GM23338 (cell line): ENCODE results near the gene BRSK1. TPM values are rescaled to one million over a fixed set of nuclear protein-coding genes. Genes with fewer than 3 reads are reported as not detected.

Source experiments
- ATAC-seq: fragments of 200-7000 bp; cut with Tn5 transposase; 3 replicates; pipeline ENCODE4 v1.9.1; 2020
- DNase-seq: peaks from one replicate; pipeline ENCODE4 v3.0.0-alpha.2; 2015; ENCODE audit warnings: low spot score
- H2AFZ ChIP-seq: fragments of 200-600 bp; sonication (generic); 2 replicates; pipeline ENCODE4 v1.8.0; 2016; ENCODE audit warnings: antibody characterized with exemption, mild to moderate bottlenecking, moderate library complexity
- H3F3A ChIP-seq: fragments of 200-600 bp; sonication (generic); replicated peaks from 2 replicates; pipeline ENCODE4 v1.8.0; 2017; ENCODE audit warnings: antibody characterized with exemption, mixed run types, low read depth
- H3K27ac ChIP-seq: fragments of 200-600 bp; sonication (generic); 2 replicates; pipeline ENCODE4 v1.6.1; 2016; ENCODE audit warnings: low read depth
- H3K27me3 ChIP-seq: fragments of 200-600 bp; sonication (generic); 2 replicates; pipeline ENCODE4 v1.8.0; 2016; ENCODE audit warnings: mild to moderate bottlenecking, mixed run types, moderate library complexity; ENCODE audit not compliant: insufficient read depth
- H3K36me3 ChIP-seq: fragments of 200-600 bp; sonication (generic); 2 replicates; pipeline ENCODE4 v1.8.0; 2016; ENCODE audit warnings: mild to moderate bottlenecking; ENCODE audit not compliant: insufficient read depth
- H3K4me1 ChIP-seq: fragments of 200-600 bp; sonication (generic); 2 replicates; pipeline ENCODE4 v1.8.0; 2016; ENCODE audit warnings: mild to moderate bottlenecking, moderate library complexity; ENCODE audit not compliant: insufficient read depth
- H3K4me2 ChIP-seq: fragments of 200-600 bp; sonication (generic); 2 replicates; pipeline ENCODE4 v1.7.1; 2017; ENCODE audit warnings: mixed run types
- H3K4me3 ChIP-seq: fragments of 200-600 bp; sonication (generic); 2 replicates; pipeline ENCODE4 v1.6.1; 2016; ENCODE audit warnings: mixed run types
- H3K79me2 ChIP-seq: fragments of 200-600 bp; sonication (generic); replicated peaks from 2 replicates; pipeline ENCODE4 v1.8.0; 2017; ENCODE audit warnings: mild to moderate bottlenecking; ENCODE audit not compliant: insufficient read depth
- H3K9me2 ChIP-seq: fragments of 200-600 bp; sonication (generic); 2 replicates; pipeline ENCODE4 v1.8.0; 2017; ENCODE audit not compliant: insufficient read depth
- H4K20me1 ChIP-seq: fragments of 200-600 bp; sonication (generic); replicated peaks from 2 replicates; pipeline ENCODE4 v1.8.0; 2017; ENCODE audit warnings: mild to moderate bottlenecking; ENCODE audit not compliant: insufficient read depth
- H3K27ac Mint-ChIP-seq: 2 replicates; pipeline ENCODE4 v1.8.0; 2020; ENCODE audit warnings: inconsistent platforms, mild to moderate bottlenecking, moderate library complexity, mixed read lengths
- H3K27me3 Mint-ChIP-seq: 3 replicates; pipeline ENCODE4 v1.8.0; 2022; ENCODE audit warnings: low read depth, mild to moderate bottlenecking, moderate library complexity, mixed read lengths, inconsistent platforms; ENCODE audit not compliant: insufficient read depth, poor library complexity
- H3K36me3 Mint-ChIP-seq: 3 replicates; pipeline ENCODE4 v1.8.0; 2021; ENCODE audit warnings: low read depth, mild to moderate bottlenecking, inconsistent platforms, moderate library complexity, mixed read lengths
- H3K4me1 Mint-ChIP-seq: 3 replicates; pipeline ENCODE4 v1.8.0; 2020; ENCODE audit warnings: mild to moderate bottlenecking, inconsistent platforms, mixed read lengths
- H3K4me3 Mint-ChIP-seq: 3 replicates; pipeline ENCODE4 v1.8.0; 2021; ENCODE audit warnings: moderate library complexity, mild to moderate bottlenecking, inconsistent platforms, mixed read lengths
- H3K9me3 Mint-ChIP-seq: 3 replicates; pipeline ENCODE4 v1.8.0; 2020; ENCODE audit warnings: moderate library complexity, mild to moderate bottlenecking, inconsistent platforms, mixed read lengths
- CREB1 ChIP-seq: fragments of 250-450 bp; sonication (Bioruptor Pico); IDR thresholded peaks from 2 replicates; pipeline ENCODE4 v1.5.0; 2020; ENCODE audit warnings: low read depth, mild to moderate bottlenecking, moderate library complexity
- CTCF ChIP-seq, 2 experiments: fragments of 200-600 bp in 1 of 2; sonication (generic) in 1 of 2; conservative IDR thresholded peaks; 2 replicates each; pipeline versions ENCODE4 v1.5.1 to v1.6.1; 2016 to 2017; ENCODE audit warnings: antibody characterized with exemption in 2 of 2, low read depth in 2 of 2, mild to moderate bottlenecking in 2 of 2, moderate library complexity in 1 of 2
- ETS1 ChIP-seq: IDR thresholded peaks from 2 replicates; pipeline ENCODE4 v1.6.1; 2016; ENCODE audit warnings: antibody characterized with exemption
- EZH2 ChIP-seq: fragments of 200-600 bp; sonication (generic); IDR thresholded peaks from one replicate; pipeline ENCODE4 v1.8.0; 2017; ENCODE audit warnings: antibody characterized with exemption, mild to moderate bottlenecking, low read depth; ENCODE audit not compliant: unreplicated experiment
- EZH2phosphoT487 ChIP-seq: fragments of 200-600 bp; sonication (generic); IDR thresholded peaks from one replicate; pipeline ENCODE4 v1.8.1; 2018; ENCODE audit warnings: antibody characterized with exemption; ENCODE audit not compliant: unreplicated experiment
- JUNB ChIP-seq: IDR thresholded peaks from one replicate; pipeline ENCODE4 v1.6.1; 2016; ENCODE audit warnings: antibody characterized with exemption; ENCODE audit not compliant: unreplicated experiment
- NANOG ChIP-seq: IDR thresholded peaks from 2 replicates; pipeline ENCODE4 v1.6.1; 2016; ENCODE audit warnings: antibody characterized with exemption, borderline replicate concordance
- POLR2AphosphoS5 ChIP-seq: IDR thresholded peaks from 2 replicates; pipeline ENCODE4 v1.6.1; 2016; ENCODE audit warnings: antibody characterized with exemption, low read depth
- REST ChIP-seq: IDR thresholded peaks from one replicate; pipeline ENCODE4 v1.6.1; 2018; ENCODE audit warnings: antibody characterized with exemption; ENCODE audit not compliant: unreplicated experiment
- STAT1 ChIP-seq: IDR thresholded peaks from one replicate; pipeline ENCODE4 v1.6.1; 2016; ENCODE audit warnings: antibody characterized with exemption; ENCODE audit not compliant: unreplicated experiment
- ZNF114 ChIP-seq: fragments of 250-450 bp; sonication (Bioruptor Pico); IDR thresholded peaks from 2 replicates; pipeline ENCODE4 v1.5.0; 2020; ENCODE audit warnings: mild to moderate bottlenecking, moderate library complexity
- ZNF331 ChIP-seq: fragments of 250-450 bp; sonication (Bioruptor Pico); IDR thresholded peaks from 2 replicates; pipeline ENCODE4 v1.5.0; 2020; ENCODE audit warnings: low read depth, mild to moderate bottlenecking, moderate library complexity
- ZNF462 ChIP-seq: fragments of 250-450 bp; sonication (Bioruptor Pico); IDR thresholded peaks from 2 replicates; pipeline ENCODE4 v1.5.0; 2020; ENCODE audit warnings: mild to moderate bottlenecking, moderate library complexity
- polyA plus RNA-seq: library from polyadenylated mRNA; unstranded; fragments of >200 nt; fragmentation: Nextera tagmentation; extraction: Ambion mirVana; gene quantifications from 2 replicates; pipeline ENCODE4 v1.2.1, GENCODE V29; 2016
- total RNA-seq: library from RNA; depleted of rRNA; stranded (reverse); fragments of >200 nt; shearing (Covaris generic); gene quantifications from 2 replicates; pipeline ENCODE4 v1.2.3, GENCODE V29; 2014

The BRSK1 gene
- total and polyA plus RNA-seq, 2 experiments from 2014 or later, result 2.3 to 17.2 TPM

- TF ChIP-seq CTCF (conservative IDR thresholded peaks at IDR 0.05; ENCODE audit: low read depth in 2 of 2), result no peak
Observed at GRCh38 chr19:55306712-55307111, 22.9 kb downstream of the BRSK1 start (continued).

- DNase-seq (no peak), ATAC-seq (no peak)
- TF ChIP-seq EZH2phosphoT487 (no peak), ETS1 (no peak), NANOG (no peak), REST (no peak), STAT1 (no peak), POLR2AphosphoS5 (no peak), JUNB (no peak), ZNF462 (CRISPR knock-in tag) (no peak), ZNF331 (no peak), ZNF114 (CRISPR knock-in tag) (no peak), EZH2 (no peak), CREB1 (CRISPR knock-in tag) (no peak)
- no peaks in the 10 kb centered on the region for H3K9me2 ChIP-seq
- H2AFZ ChIP-seq, result no peak overlapping the region
- Mint-ChIP-seq H3K27ac (no peak overlapping the region), H3K9me3 (no peaks in the 10 kb centered on the region; the same call in 2 of the 3 replicates), H3K4me1 (peaks cover 11% of the 10 kb centered on the region), H3K27me3 (peaks cover 12% of the 10 kb centered on the region), H3K36me3 (peaks cover 53% of the 10 kb centered on the region), H3K4me3 (no peak overlapping the region; the same call in 2 of the 3 replicates)
- peaks cover 17% of the 10 kb centered on the region for H3F3A ChIP-seq
- H4K20me1 ChIP-seq, result no peaks in the 10 kb centered on the region; the same call in 1 of the 2 replicates
- H3K4me2 ChIP-seq, result no peak overlapping the region
- H3K79me2 ChIP-seq, result no peaks in the 10 kb centered on the region
- H3K4me1 ChIP-seq, result peaks cover 10% of the 10 kb centered on the region
- H3K27ac ChIP-seq, result no peak overlapping the region
- peaks cover 5% of the 10 kb centered on the region for H3K36me3 ChIP-seq
- H3K27me3 ChIP-seq, result no peaks in the 10 kb centered on the region
- H3K4me3 ChIP-seq, result no peak overlapping the region
Observed at GRCh38 chr19:55308281-55308680, 24.5 kb downstream of the BRSK1 start.
